HepG2 (cell line): Measurements from ENCODE around the gene FBXW12. TPM values are rescaled to one million over a fixed set of nuclear protein-coding genes. Genes with fewer than 3 reads are reported as not detected.

Source experiments
- CTCF ChIP-seq: sonication (generic); formaldehyde crosslinking; IDR thresholded peaks from 2 replicates; pipeline ENCODE4 v1.5.0; 2020; ENCODE audit warnings: mild to moderate bottlenecking, missing genetic modification reagents, moderate library complexity
- DNMT1 ChIP-seq: sonication (generic); formaldehyde crosslinking; IDR thresholded peaks from 2 replicates; pipeline ENCODE4 v1.5.1; 2020; ENCODE audit warnings: mild to moderate bottlenecking, missing genetic modification reagents
- GATAD1 ChIP-seq: IDR thresholded peaks from 2 replicates; pipeline ENCODE4 v1.6.1; 2016; ENCODE audit warnings: missing genetic modification reagents, missing compliant biosample characterization
- GLMP ChIP-seq: sonication (generic); formaldehyde crosslinking; IDR thresholded peaks from 2 replicates; pipeline ENCODE4 v1.9.0; 2021; ENCODE audit warnings: missing genetic modification reagents, mild to moderate bottlenecking, borderline replicate concordance
- HMG20A ChIP-seq: IDR thresholded peaks from 2 replicates; pipeline ENCODE4 v1.6.1; 2016; ENCODE audit warnings: borderline replicate concordance
- IRF2 ChIP-seq: IDR thresholded peaks from 2 replicates; pipeline ENCODE4 v1.6.1; 2018; ENCODE audit warnings: missing genetic modification reagents, missing compliant biosample characterization
- KAT8 ChIP-seq: IDR thresholded peaks from 2 replicates; pipeline ENCODE4 v1.6.1; 2016; ENCODE audit warnings: missing genetic modification reagents, missing compliant biosample characterization
- KLF9 ChIP-seq: IDR thresholded peaks from 2 replicates; pipeline ENCODE4 v1.6.1; 2016; ENCODE audit warnings: low read depth
- MTA1 ChIP-seq: sonication (generic); formaldehyde crosslinking; IDR thresholded peaks from 2 replicates; pipeline ENCODE4 v1.4.0; 2020; ENCODE audit warnings: missing genetic modification reagents, mild to moderate bottlenecking, borderline replicate concordance
- POLR2A ChIP-seq, 2 experiments: IDR thresholded peaks; 2 replicates each; pipeline ENCODE4 v1.6.1; 2011; ENCODE audit warnings: low read depth in 2 of 2, low read length in 2 of 2, mild to moderate bottlenecking in 1 of 2, moderate library complexity in 1 of 2; ENCODE audit not compliant: insufficient read depth in 1 of 2
- PREB ChIP-seq: sonication (generic); formaldehyde crosslinking; IDR thresholded peaks from 2 replicates; pipeline ENCODE4 v1.4.0; 2020; ENCODE audit warnings: missing genetic modification reagents
- SIN3B ChIP-seq: fragments of 150-350 bp; IDR thresholded peaks from 2 replicates; pipeline ENCODE4 v1.6.1; 2014; ENCODE audit warnings: low read length
- SNAI1 ChIP-seq: sonication (generic); formaldehyde crosslinking; IDR thresholded peaks from 2 replicates; pipeline ENCODE4 v1.5.0; 2020; ENCODE audit warnings: mild to moderate bottlenecking, missing genetic modification reagents, borderline replicate concordance
- SP4 ChIP-seq: sonication (generic); formaldehyde crosslinking; IDR thresholded peaks from 2 replicates; pipeline ENCODE4 v1.8.1; 2023; ENCODE audit warnings: mild to moderate bottlenecking, missing genetic modification reagents
- SRY ChIP-seq: sonication (generic); formaldehyde crosslinking; IDR thresholded peaks from 2 replicates; pipeline ENCODE4 v1.8.0; 2022; ENCODE audit warnings: mild to moderate bottlenecking, missing genetic modification reagents
- TCF7 ChIP-seq: sonication (generic); IDR thresholded peaks from 2 replicates; pipeline ENCODE4 v1.6.1; 2016; ENCODE audit warnings: antibody characterized with exemption, low read depth
- TFE3 ChIP-seq: IDR thresholded peaks from 2 replicates; pipeline ENCODE4 v1.6.1; 2016
- ZBED4 ChIP-seq: sonication (generic); formaldehyde crosslinking; IDR thresholded peaks from 2 replicates; pipeline ENCODE4 v1.4.0; 2020; ENCODE audit warnings: missing genetic modification reagents, borderline replicate concordance
- ZNF737 ChIP-seq: sonication (generic); formaldehyde crosslinking; IDR thresholded peaks from 2 replicates; pipeline ENCODE4 v1.5.0; 2020; ENCODE audit warnings: missing genetic modification reagents, mild to moderate bottlenecking, borderline replicate concordance
- ZSCAN25 ChIP-seq: sonication (generic); formaldehyde crosslinking; IDR thresholded peaks from 2 replicates; pipeline ENCODE4 v1.8.0; 2022; ENCODE audit warnings: mild to moderate bottlenecking, missing genetic modification reagents
- polyA plus RNA-seq, 8 experiments: library from polyadenylated mRNA; depleted of rRNA in 3 of 8; stranded (reverse) in 7 of 8; unstranded in 1 of 8; fragments of >200 nt; fragmentation: Illumina TruSeq in 4 of 8; extraction: Trizol in 4 of 8; gene quantifications; 2 replicates each; pipeline versions ENCODE4 v1.2.1 to v1.2.3, GENCODE V29; 2011 to 2016; ENCODE audit warnings: low read depth in 4 of 8, missing spikeins in 1 of 8, mixed read lengths in 1 of 8; ENCODE audit not compliant: insufficient read depth in 1 of 8
- total RNA-seq, 5 experiments: library from RNA; depleted of rRNA; stranded (reverse); fragments of >200 nt; fragmentation: Illumina TruSeq; extraction: Trizol; gene quantifications; 2 replicates each; pipeline ENCODE4 v1.2.3, GENCODE V29; 2016; ENCODE audit warnings: low read depth in 1 of 5
- TF ChIP-seq, protein P1 (sequence below): sonication (generic); formaldehyde crosslinking; IDR thresholded peaks from 2 replicates; pipeline ENCODE4 v1.5.1; 2020; ENCODE audit warnings: mild to moderate bottlenecking, missing genetic modification reagents, borderline replicate concordance

The FBXW12 gene
- total and polyA plus RNA-seq, 2 of the 13 experiments (the other 11 are each of a cell fraction or from before 2014, with no cell fraction given): not detected

DNA sequence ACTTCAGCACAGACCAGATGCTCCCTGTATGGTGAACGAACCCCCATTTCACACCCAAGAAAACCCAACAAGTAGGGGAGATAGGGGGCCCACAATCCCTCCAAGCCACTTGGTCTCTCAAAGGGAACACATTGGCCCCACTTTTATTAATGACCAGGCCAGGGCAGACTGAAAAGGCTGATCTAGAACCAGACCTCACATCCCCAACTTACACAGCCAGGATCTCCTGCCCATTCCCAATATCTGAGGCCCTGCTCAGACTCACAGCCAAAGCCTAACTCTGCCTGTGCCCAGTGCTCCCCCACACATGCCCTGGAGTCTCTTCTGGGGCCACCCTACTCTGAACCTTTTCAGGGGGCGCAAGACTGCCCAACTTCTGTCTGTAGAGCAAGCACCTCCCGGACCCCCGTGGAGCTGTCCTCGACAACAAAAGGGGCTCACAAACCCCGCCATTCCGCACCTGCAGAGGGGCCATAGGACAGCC, 56.1 kb downstream of the FBXW12 start (continued):
- TF ChIP-seq SNAI1 (CRISPR knock-in tag) (no peak), GATAD1 (no peak), DNMT1 (CRISPR knock-in tag) (no peak), CTCF (CRISPR knock-in tag) (no peak), HMG20A (CRISPR knock-in tag) (no peak), ZNF737 (0 out of 2 replicates have a peak, but pooled peaks have one; percentile 76), TCF7 (no peak), GLMP (CRISPR knock-in tag) (no peak), ZSCAN25 (CRISPR knock-in tag) (no peak), IRF2 (CRISPR knock-in tag) (no peak), KLF9 (CRISPR knock-in tag) (no peak), POLR2A (IDR thresholded peaks at IDR 0.05; ENCODE audit: insufficient read depth in 1 of 2, low read depth in 2 of 2, low read length in 2 of 2) (no peak), ZBED4 (no peak), TFE3 (CRISPR knock-in tag) (no peak), SIN3B (0 out of 2 replicates have a peak, but pooled peaks have one; percentile 4), MTA1 (CRISPR knock-in tag) (no peak), SRY (CRISPR knock-in tag) (0 out of 2 replicates have a peak, but pooled peaks have one; percentile 64), PREB (no peak), SP4 (no peak), KAT8 (CRISPR knock-in tag) (no peak)
- TF ChIP-seq, protein P1, sequence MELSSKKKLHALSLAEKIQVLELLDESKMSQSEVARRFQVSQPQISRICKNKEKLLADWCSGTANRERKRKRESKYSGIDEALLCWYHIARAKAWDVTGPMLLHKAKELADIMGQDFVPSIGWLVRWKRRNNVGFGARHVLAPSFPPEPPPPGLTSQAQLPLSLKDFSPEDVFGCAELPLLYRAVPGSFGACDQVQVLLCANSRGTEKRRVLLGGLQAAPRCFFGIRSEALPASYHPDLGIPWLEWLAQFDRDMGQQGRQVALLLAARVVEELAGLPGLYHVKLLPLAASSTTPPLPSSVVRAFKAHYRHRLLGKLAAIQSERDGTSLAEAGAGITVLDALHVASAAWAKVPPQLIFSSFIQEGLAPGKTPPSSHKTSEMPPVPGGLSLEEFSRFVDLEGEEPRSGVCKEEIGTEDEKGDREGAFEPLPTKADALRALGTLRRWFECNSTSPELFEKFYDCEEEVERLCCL: no peak
